Activated T-helper 1 cell treated with anti-CD3 and anti-CD28 coated beads, Interleukin-12 subunit alpha, Interleukin-12 subunit beta, Interleukin-2, Interleukin-4 antibody, amounts not matched to agents 30 ng/mL and 10 ng/mL and 1 ng/mL, durations not matched to agents 14 hours and 24 hours and 36 hours (primary cell): ENCODE measurements around the gene IFI44. TPM values are rescaled to one million over a fixed set of nuclear protein-coding genes. Genes with fewer than 3 reads are reported as not detected.
A peak's percentile ranks its signal among the peaks of the same experiment; 100 is the strongest.

Source experiments
- DNase-seq: peaks from one replicate; pipeline ENCODE4 v3.0.0; 2021; ENCODE audit warnings: low spot score
- H3K27ac Mint-ChIP-seq: one replicate; pipeline ENCODE4 v1.8.0; 2021; ENCODE audit warnings: mild to moderate bottlenecking, mixed read lengths
- H3K27me3 Mint-ChIP-seq: one replicate; pipeline ENCODE4 v1.8.0; 2022; ENCODE audit warnings: mild to moderate bottlenecking, moderate library complexity, mixed read lengths; ENCODE audit not compliant: insufficient read depth
- H3K36me3 Mint-ChIP-seq: one replicate; pipeline ENCODE4 v1.8.0; 2021; ENCODE audit warnings: low read depth, mixed read lengths
- H3K4me1 Mint-ChIP-seq: one replicate; pipeline ENCODE4 v1.8.0; 2021; ENCODE audit warnings: low read depth, mixed read lengths
- H3K4me3 Mint-ChIP-seq: one replicate; pipeline ENCODE4 v1.8.0; 2021; ENCODE audit warnings: mild to moderate bottlenecking, moderate library complexity, mixed read lengths
- H3K9me3 Mint-ChIP-seq: one replicate; pipeline ENCODE4 v1.8.0; 2021; ENCODE audit warnings: mixed read lengths
- intact Hi-C: fragments of 100-400 bp; cut with micrococcal nuclease; formaldehyde crosslinking; loops from one replicate; pipeline ENCODE4 v1.15.1; 2024
- total RNA-seq: library from RNA; stranded (reverse); gene quantifications from 2 replicates; pipeline ENCODE4 v1.2.3, GENCODE V29; 2022

The IFI44 gene
- 26.9 and 28.1 TPM in 2 replicates for total RNA-seq

GRCh38 chr1:78649628-78650027, at the start of gene IFI44:
TSS of gene IFI44 (plus strand) at chr1:78649831. CDS start at chr1:78650196, 365 bp downstream.
- H3K36me3 Mint-ChIP-seq, result peaks cover 48% of the 10 kb centered on the region
- DNase-seq, result peak; percentile 50
- peaks cover 58% of the 10 kb centered on the region for H3K4me1 Mint-ChIP-seq
- intact Hi-C loops, result loop anchor here (1.0 to 10.0 kb wide), 6 partner anchors 11 to 642 kb away; partner anchors contain the start of gene IFI44L
- peak within 1 kb of the TSS; percentile 88 for H3K4me3 Mint-ChIP-seq
- peaks cover 29% of the 10 kb centered on the region for H3K9me3 Mint-ChIP-seq
- no peaks in the 10 kb centered on the region for H3K27me3 Mint-ChIP-seq
- peak within 1 kb of the TSS; percentile 91 for H3K27ac Mint-ChIP-seq

GRCh38 chr1:78601068-78601467, 48.6 kb upstream of the IFI44 start:
- intact Hi-C loops, result no loop called here
- Mint-ChIP-seq H3K4me3 (no peak overlapping the region), H3K36me3 (no peaks in the 10 kb centered on the region), H3K4me1 (no peaks in the 10 kb centered on the region), H3K9me3 (no peaks in the 10 kb centered on the region), H3K27ac (no peak overlapping the region), H3K27me3 (peaks cover 22% of the 10 kb centered on the region)
- DNase-seq, result no peak

GRCh38 chr1:78603206-78603605, 46.4 kb upstream of the IFI44 start:
- Mint-ChIP-seq H3K4me1 (no peaks in the 10 kb centered on the region), H3K4me3 (no peak overlapping the region), H3K9me3 (no peaks in the 10 kb centered on the region), H3K27me3 (peaks cover 13% of the 10 kb centered on the region), H3K27ac (no peak overlapping the region), H3K36me3 (no peaks in the 10 kb centered on the region)
- DNase-seq, result no peak
- intact Hi-C loops, result no loop called here

- no peaks in the 10 kb centered on the region for H3K9me3 Mint-ChIP-seq
- H3K4me3 Mint-ChIP-seq, result no peak overlapping the region
- no peak for DNase-seq
- H3K27ac Mint-ChIP-seq, result no peak overlapping the region
- H3K4me1 Mint-ChIP-seq, result no peaks in the 10 kb centered on the region
- no peaks in the 10 kb centered on the region for H3K36me3 Mint-ChIP-seq
- H3K27me3 Mint-ChIP-seq, result peaks cover 25% of the 10 kb centered on the region
- intact Hi-C loops, result no loop called here
Observed at GRCh38 chr1:78604643-78605042, 45.0 kb upstream of the IFI44 start.

- Mint-ChIP-seq H3K27ac (no peak overlapping the region), H3K36me3 (no peaks in the 10 kb centered on the region), H3K9me3 (no peaks in the 10 kb centered on the region), H3K4me3 (no peak overlapping the region), H3K4me1 (no peaks in the 10 kb centered on the region), H3K27me3 (peaks cover 34% of the 10 kb centered on the region)
- intact Hi-C loops, result loop anchor here (2.0 kb wide), 2 partner anchors 461 to 475 kb away; no protein-coding TSS in a partner anchor
- DNase-seq, result no peak
Observed at GRCh38 chr1:78606274-78606673, 43.4 kb upstream of the IFI44 start.

GRCh38 chr1:78607334-78607927, 42.2 kb upstream of the IFI44 start:
- H3K9me3 Mint-ChIP-seq, result no peaks in the 10 kb centered on the region
- H3K4me1 Mint-ChIP-seq, result no peaks in the 10 kb centered on the region
- intact Hi-C loops, result loop anchor here (2.0 kb wide), 2 partner anchors 463 to 477 kb away; no protein-coding TSS in a partner anchor
- no peaks in the 10 kb centered on the region for H3K36me3 Mint-ChIP-seq
- no peak overlapping the region for H3K27ac Mint-ChIP-seq
- no peak for DNase-seq
- no peak overlapping the region for H3K4me3 Mint-ChIP-seq
- peaks cover 40% of the 10 kb centered on the region for H3K27me3 Mint-ChIP-seq

- DNase-seq, result no peak
- Mint-ChIP-seq H3K9me3 (no peaks in the 10 kb centered on the region), H3K27me3 (peaks cover 44% of the 10 kb centered on the region), H3K27ac (no peak overlapping the region), H3K4me1 (no peaks in the 10 kb centered on the region), H3K4me3 (no peak overlapping the region), H3K36me3 (no peaks in the 10 kb centered on the region)
- intact Hi-C loops, result loop anchor here (2.0 kb wide), 2 partner anchors 463 to 477 kb away; no protein-coding TSS in a partner anchor
Observed at GRCh38 chr1:78607944-78608343, 41.7 kb upstream of the IFI44 start.

- DNase-seq, result peak; percentile 53
- H3K4me1 Mint-ChIP-seq, result peaks cover 42% of the 10 kb centered on the region
- H3K4me3 Mint-ChIP-seq, result peak overlapping the region; percentile 51
- H3K27me3 Mint-ChIP-seq, result peaks cover 13% of the 10 kb centered on the region
- no peaks in the 10 kb centered on the region for H3K9me3 Mint-ChIP-seq
- H3K27ac Mint-ChIP-seq, result peak overlapping the region; percentile 30
- H3K36me3 Mint-ChIP-seq, result peaks cover 7% of the 10 kb centered on the region
- intact Hi-C loops, result loop anchor here (1.0 to 5.0 kb wide), 3 partner anchors 59 to 425 kb away; no protein-coding TSS in a partner anchor
Observed at GRCh38 chr1:78617615-78618026, 32.0 kb upstream of the IFI44 start.

GRCh38 chr1:78619032-78619431, 30.6 kb upstream of the IFI44 start:
- Mint-ChIP-seq H3K36me3 (peaks cover 14% of the 10 kb centered on the region), H3K4me3 (peak overlapping the region; percentile 12), H3K27ac (no peak overlapping the region), H3K9me3 (no peaks in the 10 kb centered on the region), H3K27me3 (peaks cover 8% of the 10 kb centered on the region), H3K4me1 (peaks cover 56% of the 10 kb centered on the region)
- DNase-seq, result no peak
- intact Hi-C loops, result loop anchor here (5.0 kb wide), 1 partner anchor 423 kb away; no protein-coding TSS in a partner anchor

GRCh38 chr1:78619446-78619802, 30.2 kb upstream of the IFI44 start:
- no peak for DNase-seq
- peaks cover 5% of the 10 kb centered on the region for H3K27me3 Mint-ChIP-seq
- intact Hi-C loops, result loop anchor here (5.0 kb wide), 1 partner anchor 423 kb away; no protein-coding TSS in a partner anchor
- peaks cover 18% of the 10 kb centered on the region for H3K36me3 Mint-ChIP-seq
- peak overlapping the region; percentile 84 for H3K27ac Mint-ChIP-seq
- peaks cover 60% of the 10 kb centered on the region for H3K4me1 Mint-ChIP-seq
- H3K4me3 Mint-ChIP-seq, result peak overlapping the region; percentile 84
- no peaks in the 10 kb centered on the region for H3K9me3 Mint-ChIP-seq

- intact Hi-C loops, result loop anchor here (1.0 to 10.0 kb wide), 7 partner anchors 8 to 1405 kb away; partner anchors contain the start of genes DNAJB4, FUBP1, IFI44 and PIGK
- peak; percentile 64 for DNase-seq
- H3K27ac Mint-ChIP-seq, result peak within 1 kb of the TSS; percentile 84
- peaks cover 66% of the 10 kb centered on the region for H3K4me1 Mint-ChIP-seq
- peak within 1 kb of the TSS; percentile 84 for H3K4me3 Mint-ChIP-seq
- H3K27me3 Mint-ChIP-seq, result peaks cover 5% of the 10 kb centered on the region
- peaks cover 23% of the 10 kb centered on the region for H3K36me3 Mint-ChIP-seq
- no peaks in the 10 kb centered on the region for H3K9me3 Mint-ChIP-seq
Observed at GRCh38 chr1:78619803-78620579, 29.6 kb upstream of the IFI44 start, which contains the start of gene IFI44L. TSS of gene IFI44L (plus strand) at chr1:78620448. CDS start at chr1:78627916, 7,468 bp downstream.

GRCh38 chr1:78620666-78621065, 29.0 kb upstream of the IFI44 start:
- DNase-seq, result no peak
- H3K4me3 Mint-ChIP-seq, result peak overlapping the region; percentile 84
- intact Hi-C loops, result loop anchor here (1.0 to 10.0 kb wide), 6 partner anchors 8 to 1406 kb away; partner anchors contain the start of genes DNAJB4, FUBP1, IFI44 and PIGK
- peak overlapping the region; percentile 84 for H3K27ac Mint-ChIP-seq
- H3K4me1 Mint-ChIP-seq, result peaks cover 73% of the 10 kb centered on the region
- peaks cover 24% of the 10 kb centered on the region for H3K36me3 Mint-ChIP-seq
- H3K9me3 Mint-ChIP-seq, result no peaks in the 10 kb centered on the region
- peaks cover 1% of the 10 kb centered on the region for H3K27me3 Mint-ChIP-seq
